GM21737 (cell line): ENCODE results near the gene TSC22D1.

Experiments used
- ATAC-seq: cut with Tn5 transposase; IDR thresholded peaks from one replicate; pipeline ENCODE4 v1.9.1; 2021; ENCODE audit warnings: mild to moderate bottlenecking, moderate library complexity; ENCODE audit not compliant: unreplicated experiment

The TSC22D1 gene

GRCh38 chr13:44388427-44389059, 187.6 kb downstream of the TSC22D1 start:
- ATAC-seq: no peak

GRCh38 chr13:44386913-44387556, 189.1 kb downstream of the TSC22D1 start:
- no peak for ATAC-seq

GRCh38 chr13:44385847-44386246, 190.3 kb downstream of the TSC22D1 start:
- no peak for ATAC-seq

GRCh38 chr13:44385401-44385800, 190.7 kb downstream of the TSC22D1 start:
- no peak for ATAC-seq

- no peak for ATAC-seq
These were observed 191.4 kb downstream of the TSC22D1 start for GRCh38 chr13:44384778-44385177.

- ATAC-seq: no peak
These were observed 192.2 kb downstream of the TSC22D1 start for GRCh38 chr13:44383945-44384344.

GRCh38 chr13:44382635-44383145, 193.4 kb downstream of the TSC22D1 start:
- ATAC-seq: no peak
